ENCODE measurements around the gene NOTUM. TPM values are rescaled to one million over a fixed set of nuclear protein-coding genes. Genes with fewer than 3 reads are reported as not detected.

The NOTUM gene
- total and polyA plus RNA-seq, 10 of the 15 experiments (the other 5 are each of a cell fraction or from before 2014, with no cell fraction given) = 0.04 to 0.13 TPM; not detected in 8

DNA sequence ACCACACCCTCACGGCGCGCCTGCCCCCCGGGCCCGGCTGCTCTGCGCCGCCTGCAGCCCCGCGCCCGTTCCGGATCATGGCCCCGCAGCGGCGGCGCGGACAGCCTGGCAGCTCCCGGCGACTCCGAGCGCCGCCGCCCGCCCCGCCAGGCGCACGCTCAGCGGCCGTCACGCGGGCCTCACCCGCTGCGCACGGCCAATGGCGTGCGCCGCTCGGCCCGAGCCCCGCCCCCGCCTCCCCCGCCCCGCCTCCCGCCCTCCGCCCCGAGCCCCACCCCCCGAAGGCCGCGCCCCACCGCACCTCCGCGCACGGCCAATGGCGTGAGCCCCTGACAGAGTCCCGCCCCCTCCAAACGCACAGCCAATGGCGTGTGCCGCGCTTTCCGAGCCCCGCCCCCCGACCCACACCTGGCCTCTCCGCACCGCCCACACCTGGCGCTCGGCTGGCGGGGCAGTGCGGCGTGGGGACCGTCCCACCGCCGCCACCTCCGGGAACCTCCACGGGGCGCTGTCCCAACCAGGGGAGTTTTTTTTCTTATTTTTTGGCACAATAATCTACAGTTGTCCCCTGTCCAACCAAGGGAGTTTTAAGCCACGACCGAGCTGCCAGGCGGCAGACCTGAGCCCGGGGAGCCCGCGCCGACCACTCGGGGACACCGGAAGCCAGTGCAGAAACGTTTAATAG lies 49.6 kb downstream of the NOTUM start, which contains the start of gene PCYT2:
Gene PCYT2, minus strand, starts transcription at position 123 of the 685 bp plus-strand sequence. Its CDS starts 44 bp downstream, at position 79.
- ChIA-PET SMC1A (ENCODE audit: uncharacterized antibody, unreplicated experiment) (no interaction called here), POLR2A (interaction anchor here (2.4 kb wide), 1 partner anchor 17 kb away, joined by 13 read pairs; no protein-coding TSS in a partner anchor)
- TF ChIP-seq PML (IDR thresholded peaks at IDR 0.05; ENCODE audit: low read length) = no peak
- 0 out of 2 replicates have a peak, but pooled peaks have one; percentile 27 for TF ChIP-seq LARP7 (IDR thresholded peaks at IDR 0.05)
- 0 out of 2 replicates have a peak, but pooled peaks have one; percentile 22 for TF ChIP-seq BACH1 (IDR thresholded peaks at IDR 0.05; ENCODE audit: borderline replicate concordance)
- TF ChIP-seq SP1 (IDR thresholded peaks at IDR 0.05; ENCODE audit: low read depth, low read length) = peak; percentile 68
- TF ChIP-seq, protein P1, sequence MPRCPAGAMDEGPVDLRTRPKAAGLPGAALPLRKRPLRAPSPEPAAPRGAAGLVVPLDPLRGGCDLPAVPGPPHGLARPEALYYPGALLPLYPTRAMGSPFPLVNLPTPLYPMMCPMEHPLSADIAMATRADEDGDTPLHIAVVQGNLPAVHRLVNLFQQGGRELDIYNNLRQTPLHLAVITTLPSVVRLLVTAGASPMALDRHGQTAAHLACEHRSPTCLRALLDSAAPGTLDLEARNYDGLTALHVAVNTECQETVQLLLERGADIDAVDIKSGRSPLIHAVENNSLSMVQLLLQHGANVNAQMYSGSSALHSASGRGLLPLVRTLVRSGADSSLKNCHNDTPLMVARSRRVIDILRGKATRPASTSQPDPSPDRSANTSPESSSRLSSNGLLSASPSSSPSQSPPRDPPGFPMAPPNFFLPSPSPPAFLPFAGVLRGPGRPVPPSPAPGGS (IDR thresholded peaks at IDR 0.05; ENCODE audit: borderline replicate concordance, insufficient read depth, low read depth, low read length, poor library complexity, severe bottlenecking) = peak; percentile 42
- peak; percentile 68; the same call in 1 of the 2 replicates for TF ChIP-seq TCF12 (IDR thresholded peaks at IDR 0.05; ENCODE audit: low read depth, low read length)
- TF ChIP-seq, protein P2, sequence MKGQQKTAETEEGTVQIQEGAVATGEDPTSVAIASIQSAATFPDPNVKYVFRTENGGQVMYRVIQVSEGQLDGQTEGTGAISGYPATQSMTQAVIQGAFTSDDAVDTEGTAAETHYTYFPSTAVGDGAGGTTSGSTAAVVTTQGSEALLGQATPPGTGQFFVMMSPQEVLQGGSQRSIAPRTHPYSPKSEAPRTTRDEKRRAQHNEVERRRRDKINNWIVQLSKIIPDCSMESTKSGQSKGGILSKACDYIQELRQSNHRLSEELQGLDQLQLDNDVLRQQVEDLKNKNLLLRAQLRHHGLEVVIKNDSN (IDR thresholded peaks at IDR 0.05; ENCODE audit: borderline replicate concordance, extremely low read length, insufficient read depth, low read depth, low read length) = peak; percentile 58
- TF ChIP-seq E2F4 (IDR thresholded peaks at IDR 0.05; ENCODE audit: low read depth, low read length) = no peak
- TF ChIP-seq POLR2A (IDR thresholded peaks at IDR 0.05; ENCODE audit: low read depth, low read length) = peak; percentile 67
- TF ChIP-seq BHLHE40 (IDR thresholded peaks at IDR 0.05; ENCODE audit: borderline replicate concordance in 1 of 2, low read depth in 2 of 2, low read length in 1 of 2) = peak; percentile 45 to 88; a peak in 2 of 4 replicates
- TF ChIP-seq NFYB (IDR thresholded peaks at IDR 0.05; ENCODE audit: insufficient read depth, low read depth, low read length) = peak; percentile 47; the same call in 1 of the 2 replicates
- 0 out of 2 replicates have a peak, but pooled peaks have one; percentile 17 for TF ChIP-seq POLR2AphosphoS5 (IDR thresholded peaks at IDR 0.05; ENCODE audit: low read length)
- TF ChIP-seq EGR1 (IDR thresholded peaks at IDR 0.05; ENCODE audit: borderline replicate concordance in 1 of 2, low read depth in 2 of 2, low read length in 2 of 2) = peak in 1 of 2 experiments; percentile 16; a peak in 1 of 3 replicates
- TF ChIP-seq BCL11A (IDR thresholded peaks at IDR 0.05; ENCODE audit: low read depth, low read length) = no peak
- TF ChIP-seq NRF1 (conservative IDR thresholded peaks at IDR 0.05; ENCODE audit: low read depth, low read length) = peak; percentile 25; the same call in 1 of the 2 replicates
- TF ChIP-seq NKRF (conservative IDR thresholded peaks at IDR 0.05) = peak; percentile 42; the same call in 1 of the 2 replicates
- TF ChIP-seq SMARCA5 (IDR thresholded peaks at IDR 0.05) = 0 out of 2 replicates have a peak, but pooled peaks have one; percentile 3

More for the DNA sequence above, 49.6 kb downstream of the NOTUM start, which contains the start of gene PCYT2:
- Histone ChIP-seq H3K9me3 (replicated peaks; ENCODE audit: control insufficient read depth, insufficient read depth, low read length) (no peaks in the 10 kb centered on the region), H3K27me3 (replicated peaks in 1 of 2; ENCODE audit: control insufficient read depth in 2 of 2, insufficient read depth in 2 of 2, low read length in 1 of 2) (no peaks in the 10 kb centered on the region), H4K20me1 (ENCODE audit: control insufficient read depth, insufficient read depth) (no peaks in the 10 kb centered on the region), H3K4me2 (ENCODE audit: control insufficient read depth, insufficient read depth) (peak within 1 kb of the TSS; percentile 74), H3K36me3 (ENCODE audit: control insufficient read depth in 2 of 2, insufficient read depth in 2 of 2, low read length in 1 of 2) (peaks cover 11 to 31% of the 10 kb centered on the region in 2 experiments), H3K4me1 (ENCODE audit: control insufficient read depth, insufficient read depth, low read length) (peaks cover 5% of the 10 kb centered on the region; the same call in 1 of the 2 replicates), H3K4me3 (peak within 1 kb of the TSS; percentile 95), H3K79me2 (ENCODE audit: control insufficient read depth, insufficient read depth, low read length) (peaks cover 22% of the 10 kb centered on the region), H3K27ac (ENCODE audit: control insufficient read depth, insufficient read depth) (peak within 1 kb of the TSS; percentile 4; the same call in 1 of the 2 replicates), H2AFZ (ENCODE audit: control insufficient read depth, low read depth, low read length) (peak within 1 kb of the TSS; percentile 39), H3K9ac (ENCODE audit: control insufficient read depth, insufficient read depth, low read length) (peak within 1 kb of the TSS; percentile 64)
- in situ Hi-C loops (cut with MboI) (no loop called here), intact Hi-C loops (cut with micrococcal nuclease; ENCODE audit: unreplicated experiment) (no loop called here)
- ATAC-seq = peak; percentile 98
- 18% methylated on average over 48 of the region's 84 CpGs for WGBS (ENCODE audit: insufficient coverage, insufficient replicate concordance, low lambda C conversion rate, missing lambda C conversion rate)
- CTCF ChIA-PET = no interaction called here
- no TSS peak for BruUV-seq (replicated peaks)
- RAD21 ChIA-PET (ENCODE audit: unreplicated experiment) = interaction anchor here (1.0 kb wide), 1 partner anchor 17 kb away, joined by 3 read pairs; no protein-coding TSS in a partner anchor
- DNase-seq (ENCODE audit: low read depth, low spot score) = peak; percentile 45
- peak; percentile 59 for FAIRE-seq
